Memory B cell (primary cell): Measurements from ENCODE around the gene TYR.

Experiments used
- ATAC-seq: fragments of 150-1000 bp; cut with Tn5 transposase; 2 replicates; pipeline ENCODE4 v1.10.0; 2021; ENCODE audit warnings: low read depth, mild to moderate bottlenecking, moderate library complexity
- DNase-seq, 2 donors: peaks; one replicate each; pipeline ENCODE4 v3.0.0; 2022; ENCODE audit warnings: low spot score in 2 of 2
- H3K27ac Mint-ChIP-seq: one replicate; pipeline ENCODE4 v1.8.0; 2022; ENCODE audit warnings: mild to moderate bottlenecking, moderate library complexity, mixed read lengths
- H3K27me3 Mint-ChIP-seq: one replicate; pipeline ENCODE4 v1.8.0; 2022; ENCODE audit warnings: mixed read lengths
- H3K36me3 Mint-ChIP-seq: one replicate; pipeline ENCODE4 v1.8.0; 2022; ENCODE audit warnings: mild to moderate bottlenecking, mixed read lengths
- H3K4me1 Mint-ChIP-seq: one replicate; pipeline ENCODE4 v1.8.0; 2022; ENCODE audit warnings: mixed read lengths
- H3K4me3 Mint-ChIP-seq: one replicate; pipeline ENCODE4 v1.8.0; 2022; ENCODE audit warnings: mild to moderate bottlenecking, moderate library complexity, mixed read lengths
- H3K9me3 Mint-ChIP-seq: one replicate; pipeline ENCODE4 v1.8.0; 2022; ENCODE audit warnings: mixed read lengths

The TYR gene

DNA sequence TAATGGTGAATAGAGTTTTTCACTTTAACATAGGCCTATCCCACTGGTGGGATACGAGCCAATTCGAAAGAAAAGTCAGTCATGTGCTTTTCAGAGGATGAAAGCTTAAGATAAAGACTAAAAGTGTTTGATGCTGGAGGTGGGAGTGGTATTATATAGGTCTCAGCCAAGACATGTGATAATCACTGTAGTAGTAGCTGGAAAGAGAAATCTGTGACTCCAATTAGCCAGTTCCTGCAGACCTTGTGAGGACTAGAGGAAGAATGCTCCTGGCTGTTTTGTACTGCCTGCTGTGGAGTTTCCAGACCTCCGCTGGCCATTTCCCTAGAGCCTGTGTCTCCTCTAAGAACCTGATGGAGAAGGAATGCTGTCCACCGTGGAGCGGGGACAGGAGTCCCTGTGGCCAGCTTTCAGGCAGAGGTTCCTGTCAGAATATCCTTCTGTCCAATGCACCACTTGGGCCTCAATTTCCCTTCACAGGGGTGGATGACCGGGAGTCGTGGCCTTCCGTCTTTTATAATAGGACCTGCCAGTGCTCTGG lies at the start of gene TYR:
Gene TYR, plus strand, starts transcription at position 185 of the 541 bp plus-strand sequence. Its CDS starts 79 bp downstream, at position 264.
- no peaks in the 10 kb centered on the region for H3K27me3 Mint-ChIP-seq
- ATAC-seq (no peak), DNase-seq (no peak)
- peaks cover 8% of the 10 kb centered on the region for H3K9me3 Mint-ChIP-seq
- no peak within 1 kb of the TSS for H3K27ac Mint-ChIP-seq
- no peak within 1 kb of the TSS for H3K4me3 Mint-ChIP-seq
- H3K36me3 Mint-ChIP-seq = no peaks in the 10 kb centered on the region
- H3K4me1 Mint-ChIP-seq = no peaks in the 10 kb centered on the region

DNA sequence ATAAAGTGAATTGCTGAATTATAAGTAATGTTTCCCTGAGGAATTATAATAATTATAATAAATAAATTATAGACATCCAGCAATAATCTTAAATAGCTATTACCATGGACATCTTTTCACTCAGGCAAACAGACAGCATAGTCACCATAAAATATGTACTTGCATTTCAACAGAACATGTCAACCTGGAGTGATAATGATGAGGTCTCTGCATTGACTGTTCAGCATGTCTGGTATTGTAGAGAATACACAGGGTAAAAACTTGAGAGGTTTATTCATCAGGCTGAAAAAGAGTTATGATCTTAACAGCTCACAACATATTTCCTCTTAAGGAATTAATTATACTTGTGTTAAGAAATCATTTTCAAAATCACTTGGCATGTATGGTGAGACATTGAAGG lies 41.1 kb upstream of the TYR start:
- Mint-ChIP-seq H3K9me3 (peaks cover 5% of the 10 kb centered on the region), H3K27me3 (no peaks in the 10 kb centered on the region), H3K4me3 (no peak overlapping the region), H3K36me3 (no peaks in the 10 kb centered on the region), H3K27ac (no peak overlapping the region), H3K4me1 (no peaks in the 10 kb centered on the region)
- no peak for DNase-seq
- ATAC-seq = no peak

DNA sequence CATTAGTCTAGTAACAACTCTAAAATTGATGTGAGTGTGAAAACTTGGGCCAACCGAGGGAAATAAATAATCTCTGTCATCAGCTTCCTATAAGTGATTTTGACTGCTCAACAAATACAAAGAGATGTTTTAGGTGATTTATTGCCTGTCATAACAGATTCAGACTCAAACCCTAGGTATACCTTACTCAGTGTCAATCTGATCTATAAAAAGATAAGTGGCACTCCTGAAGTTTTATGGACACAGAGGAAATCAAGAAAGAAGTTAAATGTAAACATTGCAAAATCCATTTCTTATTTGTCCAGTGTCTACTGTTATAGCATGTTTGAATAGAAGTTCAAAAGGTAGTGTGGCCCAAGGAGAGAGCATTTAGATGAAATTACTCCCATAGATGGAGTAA lies 30.4 kb upstream of the TYR start:
- H3K27ac Mint-ChIP-seq = no peak overlapping the region
- DNase-seq = no peak
- H3K27me3 Mint-ChIP-seq = no peaks in the 10 kb centered on the region
- H3K36me3 Mint-ChIP-seq = no peaks in the 10 kb centered on the region
- ATAC-seq = no peak
- peaks cover 1% of the 10 kb centered on the region for H3K9me3 Mint-ChIP-seq
- H3K4me3 Mint-ChIP-seq = no peak overlapping the region
- H3K4me1 Mint-ChIP-seq = no peaks in the 10 kb centered on the region

DNA sequence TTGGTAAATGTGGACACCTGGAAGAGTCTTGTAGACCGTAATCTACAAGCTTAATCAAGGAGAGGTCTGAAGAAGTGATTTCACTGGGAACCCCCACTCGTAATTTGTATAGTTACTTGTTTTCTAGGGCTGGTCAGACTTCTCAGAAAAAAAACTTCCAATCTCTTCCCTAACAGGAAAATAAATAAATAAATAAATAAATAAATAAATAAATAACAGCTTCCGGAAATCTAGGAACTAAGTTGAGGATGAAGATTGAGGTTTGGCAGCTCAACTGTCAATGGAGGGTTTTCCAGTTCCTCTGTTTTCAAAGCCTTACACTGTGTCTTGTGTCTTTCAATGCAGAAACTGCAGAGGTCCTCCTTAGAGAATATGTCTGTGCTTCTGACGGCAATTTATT lies 17.7 kb upstream of the TYR start:
- DNase-seq (no peak), ATAC-seq (no peak)
- no peak overlapping the region for H3K27ac Mint-ChIP-seq
- no peaks in the 10 kb centered on the region for H3K27me3 Mint-ChIP-seq
- no peaks in the 10 kb centered on the region for H3K4me1 Mint-ChIP-seq
- no peak overlapping the region for H3K4me3 Mint-ChIP-seq
- peaks cover 2% of the 10 kb centered on the region for H3K9me3 Mint-ChIP-seq
- H3K36me3 Mint-ChIP-seq = no peaks in the 10 kb centered on the region

DNA sequence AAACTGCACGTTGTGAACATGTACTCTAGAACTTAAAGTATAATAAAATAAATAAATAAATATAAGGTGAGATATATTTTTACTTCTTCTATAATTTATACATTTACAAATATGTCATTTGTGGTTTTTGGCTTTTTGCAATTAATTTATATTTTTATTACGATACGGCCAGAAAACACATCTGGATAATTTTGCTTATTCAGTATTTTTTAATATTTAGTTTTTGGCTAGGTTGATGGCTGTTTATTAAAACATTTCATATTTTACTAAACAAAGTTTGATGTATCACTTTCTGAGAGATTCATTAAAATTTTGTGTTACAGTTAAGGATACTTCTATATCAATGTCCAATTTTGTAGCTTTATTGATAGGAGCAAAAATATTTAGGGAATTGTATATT lies 15.7 kb upstream of the TYR start:
- Mint-ChIP-seq H3K4me1 (no peaks in the 10 kb centered on the region), H3K27ac (no peak overlapping the region), H3K36me3 (no peaks in the 10 kb centered on the region), H3K27me3 (no peaks in the 10 kb centered on the region), H3K4me3 (no peak overlapping the region), H3K9me3 (no peaks in the 10 kb centered on the region)
- DNase-seq (no peak), ATAC-seq (no peak)

DNA sequence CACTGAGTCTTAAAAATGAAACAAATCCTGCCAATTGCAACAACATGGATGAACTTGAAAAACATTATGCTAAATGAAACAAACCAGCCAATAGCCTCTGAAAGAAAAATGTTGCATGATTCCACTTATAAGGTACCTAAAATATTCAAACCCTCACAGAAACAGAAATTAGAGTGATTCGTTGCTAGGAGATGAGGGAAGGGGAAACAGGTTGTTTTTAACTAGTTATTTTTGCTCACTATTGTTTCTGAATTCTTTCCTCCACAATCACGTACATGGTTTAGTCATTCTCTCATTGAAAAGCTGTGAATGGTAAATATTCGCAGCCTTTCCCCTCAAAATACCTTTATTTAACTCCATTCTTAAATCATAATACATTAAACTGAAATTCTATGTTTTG lies 14.0 kb upstream of the TYR start:
- ATAC-seq = no peak
- Mint-ChIP-seq H3K4me3 (no peak overlapping the region), H3K27ac (no peak overlapping the region), H3K9me3 (no peaks in the 10 kb centered on the region), H3K4me1 (no peaks in the 10 kb centered on the region), H3K36me3 (no peaks in the 10 kb centered on the region), H3K27me3 (no peaks in the 10 kb centered on the region)
- DNase-seq = no peak

DNA sequence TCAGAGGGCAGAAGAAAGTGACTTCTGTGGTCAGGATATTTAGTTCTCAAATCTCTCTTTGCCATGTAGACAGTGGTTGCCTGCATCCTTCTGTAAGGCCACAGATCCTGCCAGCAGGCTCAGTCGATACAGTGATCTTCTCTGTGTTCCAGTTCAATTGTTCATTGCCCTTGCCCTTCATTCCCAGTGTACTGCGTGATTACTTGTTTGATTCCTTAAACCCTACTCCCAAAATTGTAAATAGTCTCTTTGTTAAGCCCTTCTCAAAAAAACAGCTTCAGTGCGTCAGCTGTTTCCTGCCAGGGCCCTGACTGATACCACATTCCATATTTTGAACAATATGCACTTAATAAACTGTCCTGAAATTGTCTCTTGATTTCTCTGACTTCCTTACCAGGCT lies 9.3 kb upstream of the TYR start:
- H3K27me3 Mint-ChIP-seq = no peaks in the 10 kb centered on the region
- H3K36me3 Mint-ChIP-seq = no peaks in the 10 kb centered on the region
- ATAC-seq = no peak
- DNase-seq = no peak
- H3K4me3 Mint-ChIP-seq = no peak overlapping the region
- H3K4me1 Mint-ChIP-seq = no peaks in the 10 kb centered on the region
- H3K9me3 Mint-ChIP-seq = no peaks in the 10 kb centered on the region
- no peak overlapping the region for H3K27ac Mint-ChIP-seq

DNA sequence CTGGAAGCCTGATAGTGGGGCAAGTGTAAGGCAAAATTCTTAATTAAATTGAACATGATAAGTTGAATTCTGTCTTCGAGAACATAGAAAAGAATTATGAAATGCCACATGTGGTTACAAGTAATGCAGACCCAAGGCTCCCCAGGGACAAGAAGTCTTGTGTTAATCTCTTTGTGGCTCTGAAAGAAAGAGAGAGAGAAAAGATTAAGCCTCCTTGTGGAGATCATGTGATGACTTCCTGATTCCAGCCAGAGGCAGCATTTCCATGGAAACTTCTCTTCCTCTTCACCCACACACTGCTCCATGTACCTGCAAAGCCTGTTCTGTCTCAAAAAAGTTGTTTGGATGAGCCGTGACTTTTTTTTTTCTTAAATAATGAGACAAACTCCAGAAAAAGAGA lies 1.9 kb upstream of the TYR start:
- ATAC-seq = no peak
- H3K4me3 Mint-ChIP-seq = no peak overlapping the region
- no peak overlapping the region for H3K27ac Mint-ChIP-seq
- peaks cover 8% of the 10 kb centered on the region for H3K9me3 Mint-ChIP-seq
- DNase-seq = no peak
- no peaks in the 10 kb centered on the region for H3K4me1 Mint-ChIP-seq
- no peaks in the 10 kb centered on the region for H3K36me3 Mint-ChIP-seq
- no peaks in the 10 kb centered on the region for H3K27me3 Mint-ChIP-seq

DNA sequence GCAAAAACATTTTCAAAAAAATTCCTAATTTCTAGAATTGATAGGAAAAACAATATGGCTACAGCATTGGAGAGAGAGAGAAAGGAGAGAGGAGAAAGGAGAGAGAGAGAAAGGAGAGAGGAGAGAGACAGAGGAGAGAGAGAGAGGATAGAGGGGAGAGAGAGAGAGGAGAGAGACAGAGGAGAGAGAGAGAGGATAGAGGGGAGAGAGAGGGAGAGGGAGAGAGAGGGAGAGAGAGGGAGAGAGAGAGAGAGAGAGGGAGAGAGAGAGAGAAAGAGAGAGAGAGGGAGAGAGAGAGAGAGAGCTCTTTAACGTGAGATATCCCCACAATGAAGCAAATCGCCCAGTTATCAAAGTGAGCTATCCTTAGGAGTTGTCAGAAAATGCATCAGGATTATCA lies 737 bp upstream of the TYR start:
- ATAC-seq = no peak

DNA sequence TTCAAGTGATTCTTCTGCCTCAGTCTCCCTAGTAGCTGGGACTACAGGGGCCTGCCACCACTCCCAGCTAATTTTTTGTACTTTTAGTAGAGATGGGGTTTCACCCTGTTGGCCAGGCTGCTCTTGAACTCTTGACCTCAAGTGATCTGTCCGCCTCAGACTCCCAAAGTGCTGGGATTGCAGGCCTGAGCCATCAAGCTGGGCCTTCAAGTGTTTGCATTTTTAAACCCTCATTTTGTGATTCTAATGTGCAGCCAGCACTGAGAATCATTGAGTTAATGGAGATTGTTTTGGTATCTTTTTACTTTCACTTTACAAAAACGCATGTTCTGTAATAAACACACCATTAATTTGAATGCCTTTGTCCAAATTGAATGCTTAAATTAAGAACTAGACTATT lies 3.4 kb downstream of the TYR start:
- peaks cover 3% of the 10 kb centered on the region for H3K9me3 Mint-ChIP-seq
- no peak for DNase-seq
- H3K36me3 Mint-ChIP-seq = no peaks in the 10 kb centered on the region
- H3K27me3 Mint-ChIP-seq = no peaks in the 10 kb centered on the region
- ATAC-seq = no peak
- no peak overlapping the region for H3K4me3 Mint-ChIP-seq
- H3K4me1 Mint-ChIP-seq = no peaks in the 10 kb centered on the region
- H3K27ac Mint-ChIP-seq = no peak overlapping the region

More for the DNA sequence above, 737 bp upstream of the TYR start:
- DNase-seq = no peak
- Mint-ChIP-seq H3K27ac (no peak overlapping the region), H3K36me3 (no peaks in the 10 kb centered on the region), H3K4me1 (no peaks in the 10 kb centered on the region), H3K27me3 (no peaks in the 10 kb centered on the region), H3K4me3 (no peak overlapping the region), H3K9me3 (peaks cover 8% of the 10 kb centered on the region)

DNA sequence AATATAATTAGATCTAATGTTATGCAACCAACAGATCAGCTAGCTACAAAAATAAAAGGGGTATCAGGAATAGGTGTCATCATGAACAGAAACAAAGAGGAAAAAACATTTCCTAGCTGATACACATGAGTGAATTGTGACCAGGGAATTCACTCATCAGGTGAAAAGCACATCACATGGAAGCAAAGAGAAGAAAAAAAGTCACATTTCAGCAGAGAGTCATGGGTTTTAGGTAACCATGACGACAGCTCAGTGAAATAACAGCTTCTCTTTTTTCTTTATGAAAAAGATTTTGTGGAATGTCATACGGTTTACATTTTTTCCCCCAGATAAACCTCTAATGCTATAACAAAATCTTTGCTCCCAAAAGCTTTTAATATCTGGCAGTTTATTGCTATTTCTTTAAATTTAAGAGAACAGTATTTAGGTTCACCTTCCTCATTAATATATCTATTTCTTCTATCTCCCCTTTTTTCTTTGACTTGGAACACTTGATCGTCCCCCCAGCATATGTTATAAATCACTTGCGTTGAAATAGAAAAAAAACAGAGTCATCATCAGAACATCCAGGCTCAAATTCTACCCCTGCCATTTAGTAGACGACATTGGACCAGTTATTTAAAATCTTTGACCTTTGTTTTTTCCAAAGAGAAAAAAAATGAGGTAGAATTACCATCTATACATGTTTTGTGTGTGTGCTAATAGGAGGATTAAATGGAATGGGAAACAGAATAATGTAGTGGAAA lies 5.3 kb downstream of the TYR start:
- no peaks in the 10 kb centered on the region for H3K36me3 Mint-ChIP-seq

DNA sequence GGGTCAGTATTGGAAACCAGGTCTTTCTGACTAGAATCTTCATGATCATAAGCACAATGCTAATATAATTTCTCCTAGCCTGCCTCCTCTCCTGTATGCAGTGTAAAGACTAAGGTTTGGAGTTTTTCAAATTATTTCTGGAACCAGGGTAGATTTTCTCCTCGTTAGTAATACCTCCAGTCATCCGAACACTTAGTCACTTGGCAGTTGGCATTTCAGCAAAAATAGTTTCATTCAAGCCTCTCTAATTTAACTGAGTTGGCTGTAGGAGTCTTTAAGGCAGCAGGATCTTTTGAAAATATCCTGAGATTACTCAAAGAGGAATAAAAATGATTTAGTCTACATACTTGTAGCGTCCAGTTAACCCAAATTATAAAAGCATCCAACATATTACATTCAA lies 6.3 kb downstream of the TYR start:
- Mint-ChIP-seq H3K36me3 (no peaks in the 10 kb centered on the region), H3K27ac (no peak overlapping the region), H3K4me3 (no peak overlapping the region), H3K4me1 (no peaks in the 10 kb centered on the region), H3K27me3 (no peaks in the 10 kb centered on the region), H3K9me3 (peaks cover 5% of the 10 kb centered on the region)
- no peak for DNase-seq
- no peak for ATAC-seq

More for the DNA sequence above, 5.3 kb downstream of the TYR start:
- no peaks in the 10 kb centered on the region for H3K27me3 Mint-ChIP-seq
- no peak overlapping the region for H3K4me3 Mint-ChIP-seq
- no peaks in the 10 kb centered on the region for H3K4me1 Mint-ChIP-seq
- H3K27ac Mint-ChIP-seq = no peak overlapping the region
- DNase-seq (no peak), ATAC-seq (no peak)
- H3K9me3 Mint-ChIP-seq = peaks cover 4% of the 10 kb centered on the region

DNA sequence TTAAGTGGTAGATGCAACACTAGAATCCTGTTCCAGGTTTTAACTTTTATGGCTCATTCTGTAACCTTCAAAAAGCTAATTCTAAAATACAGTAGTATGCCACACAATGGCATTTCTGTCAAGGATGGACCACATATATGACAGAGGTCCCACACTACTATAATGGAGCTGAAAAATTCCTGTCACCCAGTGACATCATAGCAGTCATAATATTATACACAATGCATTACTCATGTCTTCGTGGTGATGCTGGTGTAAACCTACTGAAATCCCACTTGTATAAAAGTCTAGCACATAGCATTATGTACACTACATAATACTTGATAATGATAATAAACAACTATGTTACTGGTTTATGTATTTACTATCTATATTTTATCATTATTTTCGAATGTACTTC lies 12.1 kb downstream of the TYR start:
- peaks cover 5% of the 10 kb centered on the region for H3K9me3 Mint-ChIP-seq
- no peaks in the 10 kb centered on the region for H3K27me3 Mint-ChIP-seq
- no peak overlapping the region for H3K4me3 Mint-ChIP-seq
- ATAC-seq (no peak), DNase-seq (no peak)
- H3K4me1 Mint-ChIP-seq = no peaks in the 10 kb centered on the region
- H3K27ac Mint-ChIP-seq = no peak overlapping the region
- H3K36me3 Mint-ChIP-seq = no peaks in the 10 kb centered on the region

DNA sequence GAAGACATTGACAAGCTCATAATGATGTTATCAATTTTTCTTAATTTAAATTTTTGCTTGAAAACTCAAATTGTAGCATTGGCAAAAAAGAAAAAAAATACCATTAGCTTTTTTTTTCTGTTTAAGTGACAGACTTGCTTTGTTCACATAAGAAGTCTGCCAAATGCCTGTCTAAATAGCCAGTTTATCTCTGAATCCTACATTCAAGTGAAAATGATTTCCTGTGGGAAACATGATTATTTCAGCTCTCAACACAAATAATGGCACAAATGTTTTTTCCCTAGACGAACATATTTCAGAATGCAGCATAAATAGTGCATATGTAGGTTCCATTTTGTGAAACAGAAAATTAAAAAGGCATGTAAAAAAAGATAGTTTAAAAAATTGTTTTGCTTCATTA lies 23.5 kb downstream of the TYR start:
- Mint-ChIP-seq H3K27me3 (no peaks in the 10 kb centered on the region), H3K36me3 (no peaks in the 10 kb centered on the region), H3K4me1 (no peaks in the 10 kb centered on the region), H3K4me3 (no peak overlapping the region), H3K27ac (no peak overlapping the region), H3K9me3 (peaks cover 3% of the 10 kb centered on the region)
- ATAC-seq (no peak), DNase-seq (no peak)

DNA sequence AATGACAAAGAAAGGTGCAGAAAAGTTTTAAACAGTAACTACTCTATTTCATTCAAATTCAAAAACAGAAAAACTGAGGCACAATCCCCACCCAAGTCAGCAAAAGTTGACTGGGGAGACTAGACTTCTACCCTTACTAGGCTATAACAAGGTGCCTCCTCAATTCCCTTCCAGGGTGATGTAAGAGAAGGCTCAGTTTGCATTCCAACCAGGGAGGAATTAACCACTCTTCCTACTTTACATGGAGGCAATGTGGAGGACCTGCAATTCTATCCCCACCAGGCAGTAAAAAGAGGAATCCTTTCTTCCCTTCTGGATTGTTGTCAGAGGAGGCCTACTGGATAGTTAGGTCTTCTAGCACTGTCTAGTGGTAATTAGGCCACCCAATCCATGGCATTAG lies 26.1 kb downstream of the TYR start:
- Mint-ChIP-seq H3K27me3 (no peaks in the 10 kb centered on the region), H3K27ac (no peak overlapping the region), H3K4me3 (no peak overlapping the region), H3K4me1 (no peaks in the 10 kb centered on the region), H3K36me3 (no peaks in the 10 kb centered on the region), H3K9me3 (peaks cover 3% of the 10 kb centered on the region)
- ATAC-seq (no peak), DNase-seq (no peak)
